CD4-positive, alpha-beta memory T cell (primary cell): ENCODE measurements around the gene CHIA. TPM values are rescaled to one million over a fixed set of nuclear protein-coding genes. Genes with fewer than 3 reads are reported as not detected.

Source experiments
- CTCF ChIA-PET: fragments of 350-600 bp; sonication (Branson Sonifier 250); formaldehyde crosslinking; loops from one replicate; lab custom pipeline; 2021; ENCODE audit warnings: inconsistent platforms; ENCODE audit not compliant: partially characterized antibody; lab: Charles Lee
- POLR2A ChIA-PET: fragments of 350-600 bp; sonication (Branson Sonifier 250); formaldehyde crosslinking; loops from one replicate; lab custom pipeline; 2021; ENCODE audit not compliant: partially characterized antibody; lab: Charles Lee
- DNase-seq, 5 donors: peaks; one replicate each; pipeline versions ENCODE4 v3.0.0 to v3.0.0-alpha.2; 2020 to 2022; ENCODE audit warnings: mixed read lengths in 1 of 5
- H3K27ac ChIP-seq: one replicate; pipeline ENCODE4 v1.7.0; 2013; ENCODE audit warnings: low read depth, low read length
- H3K27me3 ChIP-seq: 2 replicates; pipeline ENCODE4 v1.7.0; 2013; ENCODE audit warnings: mild to moderate bottlenecking, low read length, moderate library complexity; ENCODE audit not compliant: insufficient read depth
- H3K36me3 ChIP-seq: 2 replicates; pipeline ENCODE4 v1.7.0; 2013; ENCODE audit warnings: mild to moderate bottlenecking, low read length, moderate library complexity; ENCODE audit not compliant: insufficient read depth
- H3K4me1 ChIP-seq: 2 replicates; pipeline ENCODE4 v1.7.0; 2013; ENCODE audit warnings: mild to moderate bottlenecking, low read length, moderate library complexity; ENCODE audit not compliant: insufficient read depth
- H3K4me3 ChIP-seq, 2 donors: one replicate each; pipeline ENCODE4 v1.7.0; 2013; ENCODE audit warnings: low read length in 2 of 2, mild to moderate bottlenecking in 1 of 2
- H3K9me3 ChIP-seq, 2 donors: one replicate each; pipeline ENCODE4 v1.7.0; 2013; ENCODE audit warnings: low read length in 2 of 2, control low read depth in 1 of 2; ENCODE audit not compliant: control insufficient read depth in 1 of 2
- H3K27ac Mint-ChIP-seq, 7 donors: one replicate each; pipeline ENCODE4 v1.8.0; 2020 to 2021; ENCODE audit warnings: mixed read lengths in 7 of 7, mild to moderate bottlenecking in 6 of 7, inconsistent platforms in 3 of 7, moderate library complexity in 3 of 7
- H3K27me3 Mint-ChIP-seq, 2 donors: one replicate each; pipeline ENCODE4 v1.8.0; 2020 to 2021; ENCODE audit warnings: mixed read lengths in 2 of 2
- H3K36me3 Mint-ChIP-seq, 2 donors: one replicate each; pipeline ENCODE4 v1.8.0; 2020 to 2021; ENCODE audit warnings: mixed read lengths in 2 of 2, inconsistent platforms in 1 of 2, mild to moderate bottlenecking in 1 of 2
- H3K4me1 Mint-ChIP-seq, 4 donors: one replicate each; pipeline ENCODE4 v1.8.0; 2020 to 2021; ENCODE audit warnings: mixed read lengths in 4 of 4, mild to moderate bottlenecking in 1 of 4
- H3K4me3 Mint-ChIP-seq, 8 donors: one replicate each; pipeline ENCODE4 v1.8.0; 2020 to 2021; ENCODE audit warnings: mixed read lengths in 8 of 8, mild to moderate bottlenecking in 7 of 8, moderate library complexity in 6 of 8, inconsistent platforms in 3 of 8
- H3K9me3 Mint-ChIP-seq, 8 donors: one replicate each; pipeline ENCODE4 v1.8.0; 2020 to 2021; ENCODE audit warnings: mixed read lengths in 8 of 8, mild to moderate bottlenecking in 5 of 8, inconsistent platforms in 3 of 8, moderate library complexity in 1 of 8
- intact Hi-C: fragments of 100-400 bp; cut with micrococcal nuclease; formaldehyde crosslinking; loops from one replicate; pipeline ENCODE4 v1.15.1; 2023
- polyA plus RNA-seq, 2 donors: library from polyadenylated mRNA; unstranded; fragments of 300-500 nt; fragmentation: Illumina TruSeq; gene quantifications; one replicate each; pipeline ENCODE4 v1.2.3, GENCODE V29; 2021
- total RNA-seq, 2 experiments: library from RNA; stranded (reverse); gene quantifications; one replicate each; pipeline ENCODE4 v1.2.3, GENCODE V29; 2021

Gene CHIA
- total and polyA plus RNA-seq, 4 experiments from 2014 or later: not detected

- ChIA-PET CTCF (interaction anchor here (1.2 kb wide), 1 partner anchor 48 kb away, joined by 4 read pairs; no protein-coding TSS in a partner anchor), POLR2A (no interaction called here)
- intact Hi-C loops: no loop called here
- Histone ChIP-seq H3K27ac (no peak overlapping the region), H3K27me3 (no peaks in the 10 kb centered on the region), H3K36me3 (no peaks in the 10 kb centered on the region), H3K9me3 (no peaks in the 10 kb centered on the region), H3K4me1 (no peaks in the 10 kb centered on the region), H3K4me3 (no peak overlapping the region)
- H3K36me3 Mint-ChIP-seq: no peaks in the 10 kb centered on the region
- no peak for DNase-seq
- H3K27ac Mint-ChIP-seq: no peak overlapping the region
- H3K27me3 Mint-ChIP-seq: no peaks in the 10 kb centered on the region
- peaks cover 0 to 5% (median 2%) of the 10 kb centered on the region in 4 donors for H3K4me1 Mint-ChIP-seq
- no peaks in the 10 kb centered on the region for H3K9me3 Mint-ChIP-seq
- no peak overlapping the region for H3K4me3 Mint-ChIP-seq
Observed at GRCh38 chr1:111283838-111284237, 6.8 kb upstream of the CHIA start.

- POLR2A ChIA-PET: no interaction called here
- H3K27me3 Mint-ChIP-seq: no peaks in the 10 kb centered on the region
- no peak overlapping the region for H3K27ac ChIP-seq
Observed at GRCh38 chr1:111285879-111286278, 4.8 kb upstream of the CHIA start.

GRCh38 chr1:111286912-111287311 lies 3.7 kb upstream of the CHIA start:
- H3K4me1 ChIP-seq: no peaks in the 10 kb centered on the region
- Mint-ChIP-seq H3K27ac (no peak overlapping the region), H3K27me3 (no peaks in the 10 kb centered on the region), H3K4me3 (no peak overlapping the region), H3K9me3 (no peaks in the 10 kb centered on the region), H3K4me1 (no peaks in the 10 kb centered on the region), H3K36me3 (no peaks in the 10 kb centered on the region)
- ChIA-PET CTCF (no interaction called here), POLR2A (no interaction called here)
- H3K27me3 ChIP-seq: no peaks in the 10 kb centered on the region
- H3K27ac ChIP-seq: no peak overlapping the region
- H3K9me3 ChIP-seq: no peaks in the 10 kb centered on the region
- no peaks in the 10 kb centered on the region for H3K36me3 ChIP-seq
- H3K4me3 ChIP-seq: no peak overlapping the region
- intact Hi-C loops: no loop called here
- DNase-seq: no peak

More at GRCh38 chr1:111285879-111286278, 4.8 kb upstream of the CHIA start:
- no peak overlapping the region for H3K4me3 ChIP-seq
- no peaks in the 10 kb centered on the region for H3K9me3 Mint-ChIP-seq
- DNase-seq: no peak
- no peak overlapping the region for H3K27ac Mint-ChIP-seq
- H3K4me1 ChIP-seq: no peaks in the 10 kb centered on the region
- intact Hi-C loops: no loop called here
- no peak overlapping the region for H3K4me3 Mint-ChIP-seq
- H3K27me3 ChIP-seq: no peaks in the 10 kb centered on the region
- no peaks in the 10 kb centered on the region for H3K4me1 Mint-ChIP-seq
- CTCF ChIA-PET: no interaction called here
- H3K36me3 Mint-ChIP-seq: no peaks in the 10 kb centered on the region
- no peaks in the 10 kb centered on the region for H3K36me3 ChIP-seq
- no peaks in the 10 kb centered on the region for H3K9me3 ChIP-seq

- Histone ChIP-seq H3K27me3 (no peaks in the 10 kb centered on the region), H3K4me1 (peaks cover 2% of the 10 kb centered on the region), H3K27ac (no peak overlapping the region), H3K36me3 (no peaks in the 10 kb centered on the region), H3K4me3 (no peak overlapping the region), H3K9me3 (no peaks in the 10 kb centered on the region)
- ChIA-PET CTCF (no interaction called here), POLR2A (no interaction called here)
- Mint-ChIP-seq H3K27ac (no peak overlapping the region), H3K9me3 (no peaks in the 10 kb centered on the region), H3K27me3 (peaks cover 0 to 2% of the 10 kb centered on the region in 2 donors), H3K36me3 (no peaks in the 10 kb centered on the region), H3K4me3 (no peak overlapping the region), H3K4me1 (peaks cover 0 to 4% (median 3%) of the 10 kb centered on the region in 4 donors)
- intact Hi-C loops: no loop called here
- no peak for DNase-seq
Observed at GRCh38 chr1:111289371-111289770, 1.3 kb upstream of the CHIA start.

- no peak overlapping the region for H3K4me3 ChIP-seq
- peaks cover 6% of the 10 kb centered on the region for H3K4me1 ChIP-seq
- no peaks in the 10 kb centered on the region for H3K9me3 ChIP-seq
- POLR2A ChIA-PET: no interaction called here
- no peak for DNase-seq
- intact Hi-C loops: no loop called here
- Mint-ChIP-seq H3K4me3 (no peak overlapping the region), H3K36me3 (no peaks in the 10 kb centered on the region), H3K27ac (no peak overlapping the region), H3K4me1 (peaks cover 0 to 9% (median 7%) of the 10 kb centered on the region in 4 donors), H3K27me3 (peaks cover 0 to 2% of the 10 kb centered on the region in 2 donors), H3K9me3 (no peaks in the 10 kb centered on the region)
- no peaks in the 10 kb centered on the region for H3K36me3 ChIP-seq
- H3K27ac ChIP-seq: no peak overlapping the region
- CTCF ChIA-PET: no interaction called here
- no peaks in the 10 kb centered on the region for H3K27me3 ChIP-seq
Observed at GRCh38 chr1:111290104-111290503, 547 bp upstream of the CHIA start.

- peaks cover 0 to 9% (median 7%) of the 10 kb centered on the region in 4 donors for H3K4me1 Mint-ChIP-seq
- H3K9me3 Mint-ChIP-seq: peaks cover 0 to 6% (median 2%) of the 10 kb centered on the region in 8 donors
- intact Hi-C loops: no loop called here
- H3K9me3 ChIP-seq: no peaks in the 10 kb centered on the region
- H3K4me3 ChIP-seq: no peak overlapping the region
- H3K27me3 Mint-ChIP-seq: peaks cover 0 to 2% of the 10 kb centered on the region in 2 donors
- CTCF ChIA-PET: no interaction called here
- POLR2A ChIA-PET: no interaction called here
- no peak overlapping the region for H3K27ac ChIP-seq
- no peaks in the 10 kb centered on the region for H3K27me3 ChIP-seq
- H3K27ac Mint-ChIP-seq: no peak overlapping the region
- H3K4me1 ChIP-seq: peaks cover 6% of the 10 kb centered on the region
- no peaks in the 10 kb centered on the region for H3K36me3 Mint-ChIP-seq
- no peaks in the 10 kb centered on the region for H3K36me3 ChIP-seq
- H3K4me3 Mint-ChIP-seq: no peak overlapping the region
- peak in 1 of 5 donors; percentile 2 for DNase-seq
Observed at GRCh38 chr1:111294390-111294789, 3.7 kb downstream of the CHIA start.

GRCh38 chr1:111302374-111302773 lies 11.7 kb downstream of the CHIA start:
- CTCF ChIA-PET: no interaction called here
- Mint-ChIP-seq H3K4me1 (no peaks in the 10 kb centered on the region), H3K4me3 (no peak overlapping the region), H3K36me3 (peaks cover 4 to 7% of the 10 kb centered on the region in 2 donors), H3K9me3 (peaks cover 4 to 26% (median 21%) of the 10 kb centered on the region in 8 donors), H3K27ac (no peak overlapping the region), H3K27me3 (no peaks in the 10 kb centered on the region)
- H3K36me3 ChIP-seq: no peaks in the 10 kb centered on the region
- POLR2A ChIA-PET: no interaction called here
- intact Hi-C loops: no loop called here
- H3K27me3 ChIP-seq: no peaks in the 10 kb centered on the region
- H3K4me1 ChIP-seq: no peaks in the 10 kb centered on the region
- no peak overlapping the region for H3K27ac ChIP-seq
- no peak overlapping the region for H3K4me3 ChIP-seq
- peaks cover 0 to 8% of the 10 kb centered on the region in 2 donors for H3K9me3 ChIP-seq
- no peak for DNase-seq

GRCh38 chr1:111309690-111310089 lies 19.0 kb downstream of the CHIA start:
- CTCF ChIA-PET: no interaction called here

More at GRCh38 chr1:111309690-111310089, 19.0 kb downstream of the CHIA start:
- intact Hi-C loops: no loop called here
- Histone ChIP-seq H3K36me3 (no peaks in the 10 kb centered on the region), H3K9me3 (peaks cover 0 to 5% of the 10 kb centered on the region in 2 donors), H3K27ac (no peak overlapping the region), H3K27me3 (no peaks in the 10 kb centered on the region), H3K4me3 (no peak overlapping the region), H3K4me1 (no peaks in the 10 kb centered on the region)
- Mint-ChIP-seq H3K36me3 (peaks cover 3 to 5% of the 10 kb centered on the region in 2 donors), H3K27ac (no peak overlapping the region), H3K9me3 (peaks cover 0 to 8% (median 6%) of the 10 kb centered on the region in 8 donors), H3K27me3 (no peaks in the 10 kb centered on the region), H3K4me3 (no peak overlapping the region), H3K4me1 (no peaks in the 10 kb centered on the region)
- POLR2A ChIA-PET: no interaction called here
- no peak for DNase-seq
